Heart right ventricle (tissue), 16 donors: ENCODE results near the gene GAREM1. TPM values are rescaled to one million over a fixed set of nuclear protein-coding genes. Genes with fewer than 3 reads are reported as not detected.

Experiments used
- ATAC-seq, 8 donors: fragments of 200-7000 bp; cut with Tn5 transposase; one replicate each; pipeline ENCODE4 v1.9.1; 2020; ENCODE audit warnings: mild to moderate bottlenecking in 8 of 8, moderate library complexity in 8 of 8, moderate number of reproducible peaks in 1 of 8
- DNase-seq, 2 donors: peaks; one replicate each; pipeline ENCODE4 v3.0.0-alpha.2; 2020
- H3K27ac ChIP-seq, 10 donors: fragments of 200-600 bp; sonication (generic) in 2 of 10; one replicate each; pipeline versions ENCODE4 v1.5.0 to v1.8.0; 2020 to 2022; ENCODE audit warnings: mild to moderate bottlenecking in 3 of 10
- H3K27me3 ChIP-seq, 7 donors: fragments of 200-600 bp; one replicate each; pipeline ENCODE4 v1.8.0; 2021 to 2022; ENCODE audit warnings: mild to moderate bottlenecking in 2 of 7
- H3K36me3 ChIP-seq, 9 donors: fragments of 200-600 bp; sonication (generic) in 1 of 9; one replicate each; pipeline versions ENCODE4 v1.5.0 to v1.8.0; 2020 to 2022; ENCODE audit warnings: mild to moderate bottlenecking in 2 of 9
- H3K4me1 ChIP-seq, 9 donors: fragments of 200-600 bp; sonication (generic) in 1 of 9; one replicate each; pipeline versions ENCODE4 v1.5.0 to v1.8.0; 2020 to 2022; ENCODE audit warnings: mild to moderate bottlenecking in 4 of 9
- H3K4me3 ChIP-seq, 10 donors: fragments of 200-600 bp; sonication (generic) in 2 of 10; one replicate each; pipeline versions ENCODE4 v1.5.0 to v1.8.0; 2020 to 2022; ENCODE audit warnings: mild to moderate bottlenecking in 7 of 10, moderate library complexity in 2 of 10
- H3K9me3 ChIP-seq, 11 donors: fragments of 200-600 bp in 10 of 11; sonication (generic) in 2 of 11; one replicate each; pipeline versions ENCODE4 v1.5.0 to v1.8.0; 2013 to 2022; ENCODE audit warnings: mild to moderate bottlenecking in 2 of 11, control low read depth in 1 of 11, moderate library complexity in 1 of 11
- CTCF ChIP-seq, 9 donors: fragments of 200-600 bp; sonication (generic) in 2 of 9; IDR thresholded peaks; one replicate each; pipeline versions ENCODE4 v1.5.0 to v1.8.0; 2021 to 2022; ENCODE audit warnings: antibody characterized with exemption in 9 of 9, mild to moderate bottlenecking in 5 of 9, moderate library complexity in 1 of 9
- WGBS, 2 donors: extraction: QIAGEN DNeasy Blood & Tissue Kit; methylation state at CpG; one replicate each; pipeline ENCODE4 v1.1.7; 2013; ENCODE audit warnings: inconsistent platforms in 1 of 2; 5-methylcytosine and 5-hydroxymethylcytosine counted together
- intact Hi-C, 10 donors: fragments of 100-400 bp; cut with DNase I; formaldehyde crosslinking; loops; one replicate each; pipeline versions ENCODE4 v1.11.1 to v1.14.2; 2022
- polyA plus RNA-seq, 2 donors: library from polyadenylated mRNA; stranded (reverse); fragments of 200-250 nt; gene quantifications; one replicate each; pipeline ENCODE4 v1.2.3, GENCODE V29; 2013
- total RNA-seq, 10 donors: library from RNA; stranded (reverse); fragmentation: NEBNext Ultra II Directional in 3 of 10; extraction: Animal tissue kit (Norgen Biotek cat#: 25700) in 3 of 10; gene quantifications; one replicate each; pipeline versions ENCODE4 v1.2.1 to v1.2.4, GENCODE V29; 2021 to 2023
- donor health status: Arrhythmogenic right ventricular cardiomyopathy.
- donor health status: ischemic (EF 13 %, LVEDD 7.1; RV severe dilation, severe dysfunction).
- donor health status: healthy with polysubstance abuse.
- donor health status: DM: no; HTN: yes; CAD: no.
- donor health status: DM: no; HTN: no; CAD: no.
- donor health status: ischemic (EF 25% LVEDD 6.9; RV normal size, moderate dysfunction).
- donor health status: ischemic (EF 25% LVEDD 5.7; RV mildly dilated, moderate dysfunction).
- donor health status: healthy.
- donor health status: DM: yes; HTN: yes; CAD: no.
- donor health status: Ischemic cardiomyopathy.
- donor health status: ischemic (EF 35%, LVEDD 5.7; RV mildly dilated, moderate dysfunction).
- donor health status: nonischemic (EF 11% LVEDD 7.7; RV severe dilation, severe dysfunction).
- donor health status: DM: yes; HTN: yes; CAD: no.
- donor health status: PGD.
- donor health status: ischemic (EF 29% LVEDD 5.4; RV normal size, mild dysfunction).
- donor health status: nonischemic (EF 23%, LVEDD 6.1; RV moderate dilation, normal function).

Gene GAREM1
- total and polyA plus RNA-seq, 12 donors, result 2.4 to 26.1 (median 13.4) TPM

GRCh38 chr18:32258558-32259204 lies 212.0 kb downstream of the GAREM1 start:
- Histone ChIP-seq H3K4me3 (no peak overlapping the region), H3K36me3 (no peaks in the 10 kb centered on the region), H3K27me3 (no peaks in the 10 kb centered on the region), H3K27ac (no peak overlapping the region), H3K4me1 (no peaks in the 10 kb centered on the region), H3K9me3 (no peaks in the 10 kb centered on the region)
- DNase-seq (no peak), ATAC-seq (no peak)
- TF ChIP-seq CTCF (IDR thresholded peaks at IDR 0.05), result no peak
- intact Hi-C loops, result no loop called here
- WGBS, 2 donors, result 80 to 81% methylated on average over 5 of the region's 5 CpGs

- no peak overlapping the region for H3K27ac ChIP-seq
- no peak overlapping the region for H3K4me3 ChIP-seq
- no peaks in the 10 kb centered on the region for H3K27me3 ChIP-seq
- 72 to 84% methylated on average over 2 of the region's 2 CpGs for WGBS, 2 donors
- H3K36me3 ChIP-seq, result no peaks in the 10 kb centered on the region
- ATAC-seq, result no peak
- H3K4me1 ChIP-seq, result no peaks in the 10 kb centered on the region
- TF ChIP-seq CTCF (IDR thresholded peaks at IDR 0.05), result no peak
- H3K9me3 ChIP-seq, result no peaks in the 10 kb centered on the region
- intact Hi-C loops, result no loop called here
- no peak for DNase-seq
These were observed 212.5 kb downstream of the GAREM1 start for GRCh38 chr18:32258148-32258547.

GRCh38 chr18:32257084-32257785 lies 213.4 kb downstream of the GAREM1 start:
- ATAC-seq (no peak), DNase-seq (no peak)
- Histone ChIP-seq H3K36me3 (no peaks in the 10 kb centered on the region), H3K4me1 (no peaks in the 10 kb centered on the region), H3K27me3 (no peaks in the 10 kb centered on the region), H3K9me3 (no peaks in the 10 kb centered on the region), H3K4me3 (no peak overlapping the region), H3K27ac (no peak overlapping the region)
- 79 to 80% methylated on average over 5 of the region's 5 CpGs for WGBS, 2 donors
- intact Hi-C loops, result no loop called here
- TF ChIP-seq CTCF (IDR thresholded peaks at IDR 0.05), result no peak

GRCh38 chr18:32255570-32255969 lies 215.1 kb downstream of the GAREM1 start:
- H3K36me3 ChIP-seq, result no peaks in the 10 kb centered on the region
- ATAC-seq (no peak), DNase-seq (no peak)
- WGBS, 2 donors, result 82 to 83% methylated on average over 3 of the region's 3 CpGs
- H3K9me3 ChIP-seq, result no peaks in the 10 kb centered on the region
- no peak for TF ChIP-seq CTCF (IDR thresholded peaks at IDR 0.05)
- no peaks in the 10 kb centered on the region for H3K4me1 ChIP-seq
- no peak overlapping the region for H3K27ac ChIP-seq
- H3K27me3 ChIP-seq, result no peaks in the 10 kb centered on the region
- H3K4me3 ChIP-seq, result no peak overlapping the region
- intact Hi-C loops, result no loop called here
